ENCODE data around the gene BMPER. TPM values are rescaled to one million over a fixed set of nuclear protein-coding genes. Genes with fewer than 3 reads are reported as not detected.

BMPER gene
- total RNA-seq, 1 donor, result 45.4 TPM

- TF ChIP-seq, protein P1, sequence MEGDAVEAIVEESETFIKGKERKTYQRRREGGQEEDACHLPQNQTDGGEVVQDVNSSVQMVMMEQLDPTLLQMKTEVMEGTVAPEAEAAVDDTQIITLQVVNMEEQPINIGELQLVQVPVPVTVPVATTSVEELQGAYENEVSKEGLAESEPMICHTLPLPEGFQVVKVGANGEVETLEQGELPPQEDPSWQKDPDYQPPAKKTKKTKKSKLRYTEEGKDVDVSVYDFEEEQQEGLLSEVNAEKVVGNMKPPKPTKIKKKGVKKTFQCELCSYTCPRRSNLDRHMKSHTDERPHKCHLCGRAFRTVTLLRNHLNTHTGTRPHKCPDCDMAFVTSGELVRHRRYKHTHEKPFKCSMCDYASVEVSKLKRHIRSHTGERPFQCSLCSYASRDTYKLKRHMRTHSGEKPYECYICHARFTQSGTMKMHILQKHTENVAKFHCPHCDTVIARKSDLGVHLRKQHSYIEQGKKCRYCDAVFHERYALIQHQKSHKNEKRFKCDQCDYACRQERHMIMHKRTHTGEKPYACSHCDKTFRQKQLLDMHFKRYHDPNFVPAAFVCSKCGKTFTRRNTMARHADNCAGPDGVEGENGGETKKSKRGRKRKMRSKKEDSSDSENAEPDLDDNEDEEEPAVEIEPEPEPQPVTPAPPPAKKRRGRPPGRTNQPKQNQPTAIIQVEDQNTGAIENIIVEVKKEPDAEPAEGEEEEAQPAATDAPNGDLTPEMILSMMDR (IDR thresholded peaks at IDR 0.05; ENCODE audit: insufficient read depth, low read length), result no peak
- DNase-seq (ENCODE audit: low read depth), result no peak
- no peak overlapping the region for H3K4me3 ChIP-seq (ENCODE audit: low read depth, low read length)
Observed at GRCh38 chr7:34084651-34085050, 179.3 kb downstream of the BMPER start.

DNA sequence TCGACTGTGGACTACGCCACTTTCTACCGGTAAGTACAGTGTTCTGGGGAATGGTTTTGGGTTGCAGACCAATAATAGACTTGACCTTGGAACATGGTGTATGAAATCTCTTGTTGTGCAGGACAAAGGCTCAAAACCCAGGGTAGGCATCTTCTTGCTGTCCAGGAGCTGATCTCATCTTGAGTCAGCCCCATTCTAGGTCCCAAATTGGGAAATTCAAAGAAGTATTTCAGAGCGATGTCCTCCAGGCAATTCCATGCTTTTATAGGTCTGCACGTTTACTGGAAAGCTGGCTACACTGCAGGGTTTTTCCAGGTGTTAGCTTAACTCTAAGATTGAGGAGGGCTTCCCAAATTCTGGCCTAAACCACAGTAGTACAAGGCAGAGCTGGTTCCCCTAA is 180.7 kb downstream of the BMPER start:
- TF ChIP-seq, protein P1 (IDR thresholded peaks at IDR 0.05; ENCODE audit: insufficient read depth, low read length), result no peak
- H3K4me3 ChIP-seq (ENCODE audit: low read depth, low read length), result no peak overlapping the region
- DNase-seq (ENCODE audit: low read depth), result no peak

DNA sequence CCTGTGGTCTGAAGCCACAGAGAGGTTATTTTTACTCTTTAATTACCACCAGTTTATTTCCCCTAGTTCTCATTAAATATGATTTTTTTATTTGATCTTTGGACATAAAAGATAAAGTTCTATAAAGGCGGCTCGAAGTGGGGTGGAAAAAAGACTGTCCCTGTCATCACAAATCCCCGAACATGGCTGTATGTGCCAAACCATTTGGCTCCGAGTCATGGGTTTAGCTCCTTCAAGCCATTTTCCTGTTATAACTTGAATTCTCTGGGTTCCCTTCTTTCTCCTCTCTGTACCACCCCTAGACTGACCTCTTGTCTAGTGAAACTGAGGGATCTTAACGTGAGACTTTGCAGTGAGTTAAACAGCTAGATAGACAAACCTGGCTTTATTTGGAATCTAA is 181.6 kb downstream of the BMPER start:
- H3K4me3 ChIP-seq (ENCODE audit: low read depth, low read length), result no peak overlapping the region
- TF ChIP-seq, protein P1 (IDR thresholded peaks at IDR 0.05; ENCODE audit: insufficient read depth, low read length), result no peak
- no peak for DNase-seq (ENCODE audit: low read depth)

GRCh38 chr7:34087892-34088891 is 182.9 kb downstream of the BMPER start:
- no peak overlapping the region for H3K4me3 ChIP-seq (ENCODE audit: low read depth, low read length)
- peak; percentile 52 for DNase-seq (ENCODE audit: low read depth)
- TF ChIP-seq, protein P1 (IDR thresholded peaks at IDR 0.05; ENCODE audit: insufficient read depth, low read length), result peak; percentile 68

- TF ChIP-seq, protein P1 (IDR thresholded peaks at IDR 0.05; ENCODE audit: insufficient read depth, low read length), result no peak
- H3K4me3 ChIP-seq (ENCODE audit: low read depth, low read length), result no peak overlapping the region
- DNase-seq (ENCODE audit: low read depth), result no peak
Observed at GRCh38 chr7:34090816-34091215, 185.5 kb downstream of the BMPER start.

- TF ChIP-seq, protein P1 (IDR thresholded peaks at IDR 0.05; ENCODE audit: insufficient read depth, low read length), result peak; percentile 53
- peak; percentile 82 for DNase-seq (ENCODE audit: low read depth)
- no peak overlapping the region for H3K4me3 ChIP-seq (ENCODE audit: low read depth, low read length)
Observed at GRCh38 chr7:34091321-34091917, 186.1 kb downstream of the BMPER start.

Data from fibroblast of the aortic adventitia (primary cell).